HCT116 (cell line): Measurements from ENCODE around the gene ADARB2. TPM values are rescaled to one million over a fixed set of nuclear protein-coding genes. Genes with fewer than 3 reads are reported as not detected.

ENCODE experiments used
- ATAC-seq: fragments of 200-7000 bp; cut with Tn5 transposase; 2 replicates; pipeline ENCODE4 v1.9.1; 2020; ENCODE audit warnings: mild to moderate bottlenecking, moderate library complexity
- BruUV-seq: library from RNA; stranded (reverse); fragments of 400-500 nt; replicated peaks from 2 replicates; lab custom pipeline; 2021; lab: Mats Ljungman, UMichigan
- CTCF ChIA-PET: fragments of 300-600 bp; sonication (Branson Sonifier 250); formaldehyde crosslinking; loops from one replicate; lab custom pipeline; 2021; ENCODE audit warnings: antibody characterized with exemption; lab: Charles Lee
- POLR2A ChIA-PET: fragments of 300-600, 350-600 bp; sonication (Branson Sonifier 250); formaldehyde crosslinking; loops from one replicate; lab custom pipeline; 2021; ENCODE audit warnings: antibody characterized with exemption; lab: Charles Lee
- RAD21 ChIA-PET, 2 experiments: fragments of 300-600 bp; sonication (Branson Sonifier 250); formaldehyde crosslinking; loops; one replicate each; lab custom pipeline; 2023; ENCODE audit warnings: low total read pairs in 2 of 2; ENCODE audit not compliant: uncharacterized antibody in 2 of 2, unreplicated experiment in 2 of 2, low non-redundant PET in 1 of 2; lab: Charles Lee
- DNase-seq: peaks from one replicate; pipeline ENCODE4 v3.0.0-alpha.2; 2010; ENCODE audit warnings: low read depth, low spot score
- H2AFZ ChIP-seq: fragments of 200-600 bp; shearing (Covaris generic), sonication (generic); 2 replicates; pipeline ENCODE4 v1.6.1; 2017; ENCODE audit warnings: low read depth, mixed run types, mixed read lengths, antibody characterized with exemption, low read length; ENCODE audit not compliant: poor library complexity, severe bottlenecking
- H3K27ac ChIP-seq: 2 replicates; pipeline ENCODE4 v1.5.1; 2012; ENCODE audit warnings: low read depth, low read length
- H3K27me3 ChIP-seq: fragments of 200-600 bp; sonication (generic); 2 replicates; pipeline ENCODE4 v1.6.1; 2016; ENCODE audit warnings: mixed run types, low read length, mixed read lengths; ENCODE audit not compliant: insufficient read depth
- H3K36me3 ChIP-seq, 2 experiments: fragments of 200-500 bp in 1 of 2; fragments of 200-600 bp in 1 of 2; sonication (Bioruptor generic) in 1 of 2; sonication (generic) in 1 of 2; 2 replicates each; pipeline versions ENCODE4 v1.5.1 to v1.6.1; 2014 to 2016; ENCODE audit warnings: low read length in 2 of 2, inconsistent platforms in 1 of 2, mixed read lengths in 1 of 2, mixed run types in 1 of 2; ENCODE audit not compliant: insufficient read depth in 2 of 2, control insufficient read depth in 1 of 2
- H3K4me1 ChIP-seq, 2 experiments: fragments of 200-600 bp in 1 of 2; sonication (generic) in 1 of 2; 2 replicates each; pipeline versions ENCODE4 v1.5.1 to v1.6.1; 2012 to 2017; ENCODE audit warnings: low read length in 2 of 2, inconsistent platforms in 1 of 2, mild to moderate bottlenecking in 1 of 2, mixed read lengths in 1 of 2, mixed run types in 1 of 2, moderate library complexity in 1 of 2; ENCODE audit not compliant: insufficient read depth in 2 of 2, control insufficient read depth in 1 of 2
- H3K4me2 ChIP-seq: fragments of 200-600 bp; sonication (generic); 2 replicates; pipeline ENCODE4 v1.6.1; 2017; ENCODE audit warnings: mixed run types, low read length, mixed read lengths
- H3K4me3 ChIP-seq, 2 experiments: fragments of 200-600 bp in 1 of 2; sonication (generic) in 1 of 2; replicated peaks in 1 of 2; 2 replicates each; pipeline ENCODE4 v1.5.1; 2011 to 2016; ENCODE audit warnings: low read length in 2 of 2, control low read depth in 1 of 2, low read depth in 1 of 2, mild to moderate bottlenecking in 1 of 2, mixed read lengths in 1 of 2, mixed run types in 1 of 2
- H3K79me2 ChIP-seq: fragments of 200-600 bp; sonication (generic); 2 replicates; pipeline ENCODE4 v1.6.1; 2017; ENCODE audit warnings: mild to moderate bottlenecking, mixed run types, low read length, moderate library complexity, mixed read lengths; ENCODE audit not compliant: insufficient read depth
- H3K9ac ChIP-seq: fragments of 200-600 bp; sonication (generic); 2 replicates; pipeline ENCODE4 v1.6.1; 2016; ENCODE audit warnings: low read length, mixed read lengths
- H3K9me2 ChIP-seq: fragments of 200-600 bp; sonication (generic), shearing (Covaris generic); 2 replicates; pipeline ENCODE4 v1.6.1; 2017; ENCODE audit warnings: mixed run types, mild to moderate bottlenecking, moderate library complexity; ENCODE audit not compliant: insufficient read depth
- H3K9me3 ChIP-seq, 2 experiments: fragments of 200-500 bp in 1 of 2; fragments of 200-600 bp in 1 of 2; sonication (Bioruptor generic) in 1 of 2; sonication (generic) in 1 of 2; 2 replicates each; pipeline ENCODE4 v1.6.1; 2014 to 2017; ENCODE audit warnings: low read length in 2 of 2, mixed read lengths in 2 of 2, inconsistent platforms in 1 of 2, low read depth in 1 of 2, mild to moderate bottlenecking in 1 of 2, mixed run types in 1 of 2, moderate library complexity in 1 of 2; ENCODE audit not compliant: control insufficient read depth in 1 of 2, insufficient read depth in 1 of 2
- H4K20me1 ChIP-seq: fragments of 200-600 bp; sonication (generic), shearing (Covaris generic); 2 replicates; pipeline ENCODE4 v1.6.1; 2017; ENCODE audit warnings: mixed run types, mild to moderate bottlenecking, moderate library complexity; ENCODE audit not compliant: insufficient read depth
- EZH2phosphoT487 ChIP-seq: fragments of 200-600 bp; IDR thresholded peaks from 2 replicates; pipeline ENCODE4 v1.6.1; 2018; ENCODE audit warnings: antibody characterized with exemption, borderline replicate concordance
- REST ChIP-seq: IDR thresholded peaks from 2 replicates; pipeline ENCODE4 v1.6.1; 2012; ENCODE audit warnings: low read depth
- SIN3A ChIP-seq: IDR thresholded peaks from 2 replicates; pipeline ENCODE4 v1.6.1; 2012; ENCODE audit warnings: low read depth
- SP1 ChIP-seq: IDR thresholded peaks from 2 replicates; pipeline ENCODE4 v1.6.1; 2012; ENCODE audit warnings: low read depth
- ZFX ChIP-seq: fragments of 450-650 bp; IDR thresholded peaks from 2 replicates; pipeline ENCODE4 v1.6.1; 2017
- intact Hi-C: fragments of 100-400 bp; cut with micrococcal nuclease; formaldehyde crosslinking; loops from 2 replicates; pipeline ENCODE4 v1.10.0; 2022
- total RNA-seq: library from RNA; stranded (reverse); gene quantifications from one replicate; pipeline ENCODE4 v1.2.1, GENCODE V29; 2021; ENCODE audit not compliant: unreplicated experiment
- TF ChIP-seq, protein P1 (sequence below): IDR thresholded peaks from 2 replicates; pipeline ENCODE4 v1.6.1; 2012

ADARB2 gene
- total RNA-seq, 1 experiment from 2014 or later = not detected

GRCh38 chr10:1359626-1359955 lies 377.7 kb downstream of the ADARB2 start:
- RAD21 ChIA-PET = no interaction called here

GRCh38 chr10:1358860-1359625 lies 378.3 kb downstream of the ADARB2 start:
- RAD21 ChIA-PET = no interaction called here
- intact Hi-C loops = no loop called here
- no peak overlapping the region for H3K4me3 ChIP-seq
- CTCF ChIA-PET = interaction anchor here (0.6 to 1.9 kb wide), 2 partner anchors 10 to 21 kb away, joined by 3 to 15 read pairs; no protein-coding TSS in a partner anchor
- no TSS peak for BruUV-seq
- ATAC-seq (no peak), DNase-seq (no peak)
- peaks cover 29% of the 10 kb centered on the region for H3K27me3 ChIP-seq
- H3K9ac ChIP-seq = no peak overlapping the region
- H3K4me2 ChIP-seq = no peak overlapping the region
- TF ChIP-seq, protein P1, sequence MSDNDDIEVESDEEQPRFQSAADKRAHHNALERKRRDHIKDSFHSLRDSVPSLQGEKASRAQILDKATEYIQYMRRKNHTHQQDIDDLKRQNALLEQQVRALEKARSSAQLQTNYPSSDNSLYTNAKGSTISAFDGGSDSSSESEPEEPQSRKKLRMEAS = no peak
- TF ChIP-seq SP1 (no peak), SIN3A (no peak), REST (no peak), ZFX (no peak)
- no peaks in the 10 kb centered on the region for H4K20me1 ChIP-seq
- H3K36me3 ChIP-seq = no peaks in the 10 kb centered on the region
- no peaks in the 10 kb centered on the region for H3K9me2 ChIP-seq
- H3K79me2 ChIP-seq = no peaks in the 10 kb centered on the region
- H2AFZ ChIP-seq = no peak overlapping the region
- H3K27ac ChIP-seq = no peak overlapping the region
- no peaks in the 10 kb centered on the region for H3K9me3 ChIP-seq
- POLR2A ChIA-PET = no interaction called here
- H3K4me1 ChIP-seq = no peaks in the 10 kb centered on the region

More at GRCh38 chr10:1359626-1359955, 377.7 kb downstream of the ADARB2 start:
- no peaks in the 10 kb centered on the region for H3K36me3 ChIP-seq
- no peak for TF ChIP-seq EZH2phosphoT487
- POLR2A ChIA-PET = no interaction called here
- intact Hi-C loops = no loop called here
- peaks cover 26% of the 10 kb centered on the region for H3K27me3 ChIP-seq
- no peak overlapping the region for H3K9ac ChIP-seq
- no peaks in the 10 kb centered on the region for H3K9me3 ChIP-seq
- no peak for ATAC-seq
- H3K9me2 ChIP-seq = no peaks in the 10 kb centered on the region
- H3K4me2 ChIP-seq = no peak overlapping the region
- no TSS peak for BruUV-seq
- H3K4me3 ChIP-seq = no peak overlapping the region
- no peak for DNase-seq
- H3K79me2 ChIP-seq = no peaks in the 10 kb centered on the region
- no peaks in the 10 kb centered on the region for H3K4me1 ChIP-seq
- CTCF ChIA-PET = interaction anchor here (0.6 to 1.9 kb wide), 2 partner anchors 9 to 22 kb away, joined by 3 to 15 read pairs; no protein-coding TSS in a partner anchor
- no peak overlapping the region for H3K27ac ChIP-seq
- H4K20me1 ChIP-seq = no peaks in the 10 kb centered on the region
- H2AFZ ChIP-seq = no peak overlapping the region
